22Rv1 (cell line): ENCODE measurements around the gene GPAM.

ENCODE experiments used
- ZFX ChIP-seq: fragments of 450-650 bp; IDR thresholded peaks from 2 replicates; pipeline ENCODE4 v1.6.1; 2017; ENCODE audit warnings: antibody characterized with exemption, borderline replicate concordance
- TF ChIP-seq, protein P1 (sequence below): fragments of 450-650 bp; IDR thresholded peaks from 2 replicates; pipeline ENCODE4 v1.5.1; 2017; ENCODE audit warnings: mild to moderate bottlenecking

DNA sequence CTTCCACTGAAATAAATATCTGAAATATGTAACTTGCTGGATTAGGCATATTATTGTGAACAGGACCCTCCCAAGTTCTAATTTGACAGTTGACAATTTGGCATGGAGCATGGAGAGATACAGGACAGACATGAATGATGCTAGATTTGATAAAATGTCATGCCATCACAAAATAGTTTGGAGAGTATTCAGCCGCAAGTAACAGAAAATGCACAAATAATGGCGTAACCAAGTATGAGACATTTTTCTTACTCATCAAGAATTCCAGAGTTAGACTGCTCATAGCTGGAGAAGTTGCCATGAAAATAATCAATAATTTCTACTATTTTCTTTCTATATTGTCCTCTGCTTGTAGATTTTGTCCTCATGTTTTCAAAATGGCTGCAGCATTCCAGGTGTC lies 45.5 kb upstream of the GPAM start:
- TF ChIP-seq, protein P1, sequence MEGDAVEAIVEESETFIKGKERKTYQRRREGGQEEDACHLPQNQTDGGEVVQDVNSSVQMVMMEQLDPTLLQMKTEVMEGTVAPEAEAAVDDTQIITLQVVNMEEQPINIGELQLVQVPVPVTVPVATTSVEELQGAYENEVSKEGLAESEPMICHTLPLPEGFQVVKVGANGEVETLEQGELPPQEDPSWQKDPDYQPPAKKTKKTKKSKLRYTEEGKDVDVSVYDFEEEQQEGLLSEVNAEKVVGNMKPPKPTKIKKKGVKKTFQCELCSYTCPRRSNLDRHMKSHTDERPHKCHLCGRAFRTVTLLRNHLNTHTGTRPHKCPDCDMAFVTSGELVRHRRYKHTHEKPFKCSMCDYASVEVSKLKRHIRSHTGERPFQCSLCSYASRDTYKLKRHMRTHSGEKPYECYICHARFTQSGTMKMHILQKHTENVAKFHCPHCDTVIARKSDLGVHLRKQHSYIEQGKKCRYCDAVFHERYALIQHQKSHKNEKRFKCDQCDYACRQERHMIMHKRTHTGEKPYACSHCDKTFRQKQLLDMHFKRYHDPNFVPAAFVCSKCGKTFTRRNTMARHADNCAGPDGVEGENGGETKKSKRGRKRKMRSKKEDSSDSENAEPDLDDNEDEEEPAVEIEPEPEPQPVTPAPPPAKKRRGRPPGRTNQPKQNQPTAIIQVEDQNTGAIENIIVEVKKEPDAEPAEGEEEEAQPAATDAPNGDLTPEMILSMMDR, result no peak
- no peak for TF ChIP-seq ZFX
